ENCODE data around the gene ZFPM1. TPM values are rescaled to one million over a fixed set of nuclear protein-coding genes. Genes with fewer than 3 reads are reported as not detected.

The ZFPM1 gene
- total RNA-seq, 1 donor from 2014 or later = 8.4 TPM

DNA sequence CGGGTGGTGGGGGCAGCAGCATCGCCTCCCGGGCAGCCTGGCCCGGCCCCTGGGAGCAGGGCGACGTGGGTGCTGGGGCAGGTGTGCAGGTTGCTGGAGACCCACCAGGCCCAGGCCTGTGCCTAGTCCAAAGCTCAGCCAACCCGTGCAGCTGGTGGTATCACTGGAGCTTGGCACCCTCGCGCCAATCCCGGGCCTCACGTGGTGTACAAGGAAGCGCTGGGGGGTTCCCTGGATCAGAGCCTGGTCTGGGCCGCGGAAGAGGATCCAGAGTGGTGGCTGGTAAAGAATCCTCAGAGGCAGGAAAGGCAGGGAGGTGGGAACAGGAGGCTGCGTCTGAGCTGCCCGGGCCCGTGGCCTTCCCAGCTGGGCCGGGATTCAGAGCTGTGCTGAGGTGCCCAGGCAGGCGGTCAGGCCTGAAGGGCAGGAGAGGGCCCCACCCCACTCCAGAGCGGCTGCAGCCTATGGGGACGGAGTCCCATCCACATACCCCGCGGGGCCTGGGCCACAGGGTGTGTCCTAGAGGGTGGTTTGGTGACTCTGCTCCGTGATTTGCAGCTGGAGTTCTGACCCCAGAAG, 36.2 kb downstream of the ZFPM1 start:
- TF ChIP-seq, protein P1, sequence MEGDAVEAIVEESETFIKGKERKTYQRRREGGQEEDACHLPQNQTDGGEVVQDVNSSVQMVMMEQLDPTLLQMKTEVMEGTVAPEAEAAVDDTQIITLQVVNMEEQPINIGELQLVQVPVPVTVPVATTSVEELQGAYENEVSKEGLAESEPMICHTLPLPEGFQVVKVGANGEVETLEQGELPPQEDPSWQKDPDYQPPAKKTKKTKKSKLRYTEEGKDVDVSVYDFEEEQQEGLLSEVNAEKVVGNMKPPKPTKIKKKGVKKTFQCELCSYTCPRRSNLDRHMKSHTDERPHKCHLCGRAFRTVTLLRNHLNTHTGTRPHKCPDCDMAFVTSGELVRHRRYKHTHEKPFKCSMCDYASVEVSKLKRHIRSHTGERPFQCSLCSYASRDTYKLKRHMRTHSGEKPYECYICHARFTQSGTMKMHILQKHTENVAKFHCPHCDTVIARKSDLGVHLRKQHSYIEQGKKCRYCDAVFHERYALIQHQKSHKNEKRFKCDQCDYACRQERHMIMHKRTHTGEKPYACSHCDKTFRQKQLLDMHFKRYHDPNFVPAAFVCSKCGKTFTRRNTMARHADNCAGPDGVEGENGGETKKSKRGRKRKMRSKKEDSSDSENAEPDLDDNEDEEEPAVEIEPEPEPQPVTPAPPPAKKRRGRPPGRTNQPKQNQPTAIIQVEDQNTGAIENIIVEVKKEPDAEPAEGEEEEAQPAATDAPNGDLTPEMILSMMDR (IDR thresholded peaks at IDR 0.05) = no peak
- DNase-seq = no peak
- intact Hi-C loops (cut with DNase I) = no loop called here
- H3K4me3 ChIP-seq = no peak overlapping the region
- H3K4me1 ChIP-seq = no peaks in the 10 kb centered on the region
- no peak overlapping the region for H3K27ac ChIP-seq
- H3K36me3 ChIP-seq = no peaks in the 10 kb centered on the region
- ATAC-seq = no peak
- no peaks in the 10 kb centered on the region for H3K27me3 ChIP-seq
- no peaks in the 10 kb centered on the region for H3K9me3 ChIP-seq

DNA sequence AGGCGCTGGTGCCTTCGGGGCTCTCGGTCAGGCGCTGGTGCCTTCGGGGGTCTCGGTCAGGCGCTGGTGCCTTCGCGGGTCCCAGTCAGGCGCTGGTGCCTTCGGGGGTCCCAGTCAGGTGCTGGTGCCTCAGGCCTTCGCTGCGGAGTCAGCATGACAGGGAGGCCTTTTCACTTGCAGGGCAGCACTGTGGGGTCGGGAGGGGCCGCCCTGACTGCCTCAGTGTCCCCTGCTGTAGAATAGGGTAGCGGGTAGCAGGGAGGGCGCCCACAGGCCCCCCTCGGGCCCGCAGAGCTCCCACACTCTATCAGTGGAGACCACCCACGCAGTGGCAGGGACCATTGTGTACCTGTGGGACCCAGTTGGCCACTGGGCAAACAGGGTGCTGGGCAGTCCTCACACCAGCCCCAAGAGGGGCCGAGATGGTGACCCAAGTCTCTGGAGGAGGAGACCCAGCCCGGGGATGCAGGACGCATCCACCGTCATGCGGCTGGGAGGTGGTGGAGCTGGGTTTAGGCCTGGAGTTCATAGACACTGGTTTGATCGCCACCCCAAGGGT, 38.0 kb downstream of the ZFPM1 start:
- no peak overlapping the region for H3K27ac ChIP-seq
- ATAC-seq (no peak), DNase-seq (no peak)
- TF ChIP-seq, protein P1 (IDR thresholded peaks at IDR 0.05) = no peak
- no peaks in the 10 kb centered on the region for H3K36me3 ChIP-seq
- H3K4me3 ChIP-seq = no peak overlapping the region
- intact Hi-C loops (cut with DNase I) = no loop called here
- H3K4me1 ChIP-seq = no peaks in the 10 kb centered on the region
- no peaks in the 10 kb centered on the region for H3K27me3 ChIP-seq
- no peaks in the 10 kb centered on the region for H3K9me3 ChIP-seq

DNA sequence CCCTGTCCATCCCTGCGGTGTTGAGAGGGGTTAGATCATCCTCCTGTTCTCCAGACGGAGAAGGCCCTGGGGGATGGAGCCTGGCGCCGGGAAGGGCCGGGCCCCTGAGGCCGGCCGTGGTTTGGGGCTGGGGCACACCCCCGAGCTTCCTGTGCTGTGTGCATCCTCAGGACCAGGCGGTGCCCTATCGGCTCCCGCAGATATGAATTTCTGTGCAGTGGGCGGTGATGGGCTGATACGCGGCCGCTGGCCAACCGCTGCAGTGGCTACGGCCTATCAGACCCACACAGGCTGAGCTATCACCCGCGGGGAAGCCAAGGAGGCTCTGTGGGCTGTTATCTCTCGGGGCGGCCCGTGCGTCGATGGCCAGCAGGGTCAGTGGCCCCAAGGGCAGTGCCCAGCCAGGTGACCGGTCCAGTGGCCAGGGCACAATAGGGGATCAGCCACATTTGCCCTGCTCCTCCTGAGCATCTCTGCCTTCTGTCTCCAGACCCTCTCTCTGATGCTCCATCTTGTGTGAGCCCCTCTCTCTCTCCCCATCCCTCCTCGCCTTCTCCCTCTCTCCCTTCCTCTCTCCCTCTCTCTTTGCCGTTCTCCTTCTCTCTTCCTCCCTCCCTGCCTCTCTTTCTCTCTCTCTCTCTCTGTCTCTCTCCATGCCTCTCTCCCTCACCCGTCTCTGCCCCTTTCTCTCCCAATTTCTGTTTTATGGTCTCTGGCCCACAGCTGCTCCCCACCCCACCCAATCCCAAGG, 38.7 kb downstream of the ZFPM1 start:
- Histone ChIP-seq H3K4me3 (no peak overlapping the region), H3K36me3 (no peaks in the 10 kb centered on the region), H3K27ac (no peak overlapping the region), H3K4me1 (no peaks in the 10 kb centered on the region), H3K27me3 (no peaks in the 10 kb centered on the region), H3K9me3 (no peaks in the 10 kb centered on the region)
- DNase-seq (no peak), ATAC-seq (no peak)
- intact Hi-C loops (cut with DNase I) = no loop called here
- TF ChIP-seq, protein P1 (IDR thresholded peaks at IDR 0.05) = no peak

DNA sequence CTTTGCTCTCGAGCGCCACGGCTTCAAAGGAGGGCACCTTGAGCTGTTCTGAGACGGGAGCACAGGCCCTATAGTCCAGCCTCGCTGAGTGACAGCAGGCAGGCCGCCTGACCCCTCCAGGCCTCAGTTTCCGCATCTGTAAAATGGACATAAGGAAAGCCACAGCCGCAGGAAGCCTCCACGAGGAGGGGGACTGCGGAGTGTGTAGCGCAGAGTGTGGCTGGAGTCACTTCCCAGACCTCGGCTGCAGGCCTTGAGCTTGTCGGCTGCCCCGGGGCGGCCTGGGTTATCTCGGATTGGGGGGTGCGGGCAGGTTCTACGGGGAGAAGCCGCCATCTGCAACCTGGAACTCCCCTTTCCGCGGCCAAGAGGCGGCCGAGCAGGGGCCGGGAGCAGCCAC, 40.8 kb downstream of the ZFPM1 start:
- Histone ChIP-seq H3K9me3 (no peaks in the 10 kb centered on the region), H3K27ac (no peak overlapping the region), H3K27me3 (no peaks in the 10 kb centered on the region), H3K36me3 (no peaks in the 10 kb centered on the region), H3K4me1 (no peaks in the 10 kb centered on the region), H3K4me3 (no peak overlapping the region)
- no peak for DNase-seq
- no peak for ATAC-seq
- intact Hi-C loops (cut with DNase I) = no loop called here
- TF ChIP-seq, protein P1 (IDR thresholded peaks at IDR 0.05) = no peak

DNA sequence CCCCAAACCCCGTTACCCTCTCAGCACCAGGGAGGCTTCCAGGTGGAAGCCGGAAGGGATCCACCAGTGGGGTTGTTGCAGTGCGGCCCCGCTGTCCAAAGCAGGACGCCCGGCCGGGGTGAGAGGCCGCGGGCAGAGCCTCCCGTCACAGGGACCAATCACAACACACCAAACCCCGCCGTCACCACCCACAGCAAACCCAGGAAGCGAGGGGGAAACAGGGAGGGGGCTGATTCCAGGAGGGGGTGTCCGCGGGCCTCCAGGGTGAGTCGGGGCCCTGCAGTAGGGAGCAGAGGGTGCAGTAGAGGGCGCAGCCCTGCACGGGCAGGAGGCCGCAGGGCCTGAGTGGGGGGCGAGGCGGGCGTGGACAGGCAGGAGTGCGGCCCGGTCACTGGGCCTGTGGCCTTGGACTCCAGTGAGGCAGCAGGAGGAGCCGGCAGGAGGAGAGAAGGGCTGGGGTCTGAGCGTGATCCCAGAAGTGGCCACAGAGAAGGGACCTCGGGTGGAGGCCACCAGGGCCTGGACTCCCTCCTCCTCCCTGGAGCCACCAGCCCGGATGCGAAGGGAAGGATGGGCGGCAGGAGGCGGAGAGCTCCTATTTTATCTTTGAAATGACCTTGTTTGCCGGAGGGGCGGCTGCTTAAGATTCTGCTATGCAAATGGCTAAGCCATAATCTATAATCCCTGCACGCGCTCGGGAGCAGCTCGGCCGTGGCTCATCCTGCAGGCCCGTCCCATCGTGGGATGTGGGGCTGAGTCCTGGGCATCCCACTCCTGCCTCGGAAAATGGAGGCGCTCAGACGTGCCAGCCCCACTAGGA, 41.5 kb downstream of the ZFPM1 start:
- no peaks in the 10 kb centered on the region for H3K27me3 ChIP-seq
- TF ChIP-seq, protein P1 (IDR thresholded peaks at IDR 0.05) = no peak
- DNase-seq = no peak
- no peaks in the 10 kb centered on the region for H3K9me3 ChIP-seq
- intact Hi-C loops (cut with DNase I) = no loop called here
- H3K4me3 ChIP-seq = no peak overlapping the region
- no peak for ATAC-seq
- H3K36me3 ChIP-seq = no peaks in the 10 kb centered on the region
- no peak overlapping the region for H3K27ac ChIP-seq
- no peaks in the 10 kb centered on the region for H3K4me1 ChIP-seq

Measured in upper lobe of right lung (tissue), 1 donor.